Osteocyte (in vitro differentiated cells): ENCODE data around the gene EVI5L. TPM values are rescaled to one million over a fixed set of nuclear protein-coding genes. Genes with fewer than 3 reads are reported as not detected.

ENCODE experiments used
- DNase-seq: peaks from one replicate; pipeline ENCODE4 v3.0.0; 2021; ENCODE audit warnings: mixed read lengths; ENCODE audit not compliant: unreplicated experiment; ENCODE audit errors: extremely low spot score
- H3K27ac Mint-ChIP-seq: one replicate; pipeline ENCODE4 v1.8.0; 2021; ENCODE audit warnings: mild to moderate bottlenecking, mixed read lengths; ENCODE audit not compliant: unreplicated experiment
- H3K27me3 Mint-ChIP-seq: one replicate; pipeline ENCODE4 v1.8.0; 2021; ENCODE audit warnings: mixed read lengths; ENCODE audit not compliant: unreplicated experiment
- H3K36me3 Mint-ChIP-seq: one replicate; pipeline ENCODE4 v1.8.0; 2021; ENCODE audit warnings: mixed read lengths; ENCODE audit not compliant: unreplicated experiment
- H3K4me1 Mint-ChIP-seq: one replicate; pipeline ENCODE4 v1.8.0; 2021; ENCODE audit warnings: mixed read lengths; ENCODE audit not compliant: unreplicated experiment
- H3K4me3 Mint-ChIP-seq: one replicate; pipeline ENCODE4 v1.8.0; 2021; ENCODE audit warnings: mild to moderate bottlenecking, moderate library complexity, mixed read lengths; ENCODE audit not compliant: unreplicated experiment
- H3K9me3 Mint-ChIP-seq: one replicate; pipeline ENCODE4 v1.8.0; 2021; ENCODE audit warnings: mixed read lengths; ENCODE audit not compliant: unreplicated experiment
- total RNA-seq: library from RNA; stranded (reverse); gene quantifications from 2 replicates; pipeline ENCODE4 v1.2.1, GENCODE V29; 2021
- TF ChIP-seq, protein P1 (sequence below): fragments of 200-600 bp; sonication (generic); IDR thresholded peaks from 2 replicates; pipeline ENCODE4 v1.5.0; 2021; ENCODE audit warnings: antibody characterized with exemption, mild to moderate bottlenecking, moderate library complexity

EVI5L gene
- total RNA-seq, 1 donor from 2014 or later: 27.6 TPM

GRCh38 chr19:7860714-7861618 is 30.9 kb downstream of the EVI5L start:
- DNase-seq: no peak
- TF ChIP-seq, protein P1, sequence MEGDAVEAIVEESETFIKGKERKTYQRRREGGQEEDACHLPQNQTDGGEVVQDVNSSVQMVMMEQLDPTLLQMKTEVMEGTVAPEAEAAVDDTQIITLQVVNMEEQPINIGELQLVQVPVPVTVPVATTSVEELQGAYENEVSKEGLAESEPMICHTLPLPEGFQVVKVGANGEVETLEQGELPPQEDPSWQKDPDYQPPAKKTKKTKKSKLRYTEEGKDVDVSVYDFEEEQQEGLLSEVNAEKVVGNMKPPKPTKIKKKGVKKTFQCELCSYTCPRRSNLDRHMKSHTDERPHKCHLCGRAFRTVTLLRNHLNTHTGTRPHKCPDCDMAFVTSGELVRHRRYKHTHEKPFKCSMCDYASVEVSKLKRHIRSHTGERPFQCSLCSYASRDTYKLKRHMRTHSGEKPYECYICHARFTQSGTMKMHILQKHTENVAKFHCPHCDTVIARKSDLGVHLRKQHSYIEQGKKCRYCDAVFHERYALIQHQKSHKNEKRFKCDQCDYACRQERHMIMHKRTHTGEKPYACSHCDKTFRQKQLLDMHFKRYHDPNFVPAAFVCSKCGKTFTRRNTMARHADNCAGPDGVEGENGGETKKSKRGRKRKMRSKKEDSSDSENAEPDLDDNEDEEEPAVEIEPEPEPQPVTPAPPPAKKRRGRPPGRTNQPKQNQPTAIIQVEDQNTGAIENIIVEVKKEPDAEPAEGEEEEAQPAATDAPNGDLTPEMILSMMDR: no peak
- Mint-ChIP-seq H3K36me3 (no peaks in the 10 kb centered on the region), H3K9me3 (no peaks in the 10 kb centered on the region), H3K4me3 (no peak overlapping the region), H3K27me3 (peaks cover 8% of the 10 kb centered on the region), H3K4me1 (no peaks in the 10 kb centered on the region), H3K27ac (no peak overlapping the region)

GRCh38 chr19:7861619-7862412 is 31.8 kb downstream of the EVI5L start:
- no peaks in the 10 kb centered on the region for H3K9me3 Mint-ChIP-seq
- no peak overlapping the region for H3K4me3 Mint-ChIP-seq
- no peak overlapping the region for H3K27ac Mint-ChIP-seq
- DNase-seq: no peak
- TF ChIP-seq, protein P1: peak; percentile 14
- H3K27me3 Mint-ChIP-seq: peaks cover 8% of the 10 kb centered on the region
- no peaks in the 10 kb centered on the region for H3K4me1 Mint-ChIP-seq
- no peaks in the 10 kb centered on the region for H3K36me3 Mint-ChIP-seq

- DNase-seq: no peak
- Mint-ChIP-seq H3K9me3 (no peaks in the 10 kb centered on the region), H3K27ac (no peak overlapping the region), H3K27me3 (peaks cover 13% of the 10 kb centered on the region), H3K4me1 (no peaks in the 10 kb centered on the region), H3K4me3 (no peak overlapping the region), H3K36me3 (no peaks in the 10 kb centered on the region)
- TF ChIP-seq, protein P1: no peak
Measured at GRCh38 chr19:7862413-7862951, 32.5 kb downstream of the EVI5L start.

DNA sequence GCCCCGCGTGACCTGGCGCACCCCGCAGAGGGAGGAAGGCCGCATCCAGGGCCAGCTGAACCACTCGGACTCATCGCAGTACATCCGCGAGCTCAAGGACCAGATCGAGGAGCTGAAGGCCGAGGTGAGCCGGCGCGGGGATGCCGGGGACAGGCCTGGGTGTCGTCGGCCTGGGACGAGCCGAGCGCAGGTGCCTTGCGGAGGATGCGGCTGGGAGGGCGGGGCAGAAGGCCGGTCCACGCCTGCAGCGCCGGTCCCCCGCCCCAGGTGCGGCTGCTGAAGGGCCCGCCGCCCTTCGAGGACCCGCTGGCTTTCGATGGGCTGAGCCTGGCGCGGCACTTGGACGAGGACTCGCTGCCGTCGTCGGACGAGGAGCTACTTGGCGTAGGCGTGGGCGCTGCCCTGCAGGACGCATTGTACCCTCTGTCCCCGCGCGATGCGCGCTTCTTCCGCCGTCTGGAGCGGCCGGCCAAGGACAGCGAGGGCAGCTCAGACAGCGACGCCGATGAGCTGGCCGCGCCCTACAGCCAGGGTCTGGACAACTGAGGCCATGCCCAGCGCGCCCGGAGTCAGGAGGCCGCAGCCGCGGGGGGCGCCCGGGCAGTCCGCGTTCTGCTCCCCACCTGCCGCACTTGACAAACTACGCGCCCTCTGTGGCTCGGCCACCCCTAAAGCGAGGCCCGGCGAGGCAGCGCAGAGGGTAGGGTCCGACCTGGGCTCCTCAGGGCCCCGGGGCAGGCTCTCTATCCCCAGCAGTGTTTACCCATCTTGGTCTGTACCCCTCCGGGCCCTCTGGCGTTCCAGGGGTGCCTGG is 33.3 kb downstream of the EVI5L start:
- no peaks in the 10 kb centered on the region for H3K36me3 Mint-ChIP-seq
- no peaks in the 10 kb centered on the region for H3K9me3 Mint-ChIP-seq
- peaks cover 15% of the 10 kb centered on the region for H3K27me3 Mint-ChIP-seq
- TF ChIP-seq, protein P1: no peak
- no peak for DNase-seq
- no peak overlapping the region for H3K27ac Mint-ChIP-seq
- H3K4me1 Mint-ChIP-seq: peaks cover 3% of the 10 kb centered on the region
- no peak overlapping the region for H3K4me3 Mint-ChIP-seq
